B cell (primary cell): ENCODE measurements around the gene WDR82. TPM values are rescaled to one million over a fixed set of nuclear protein-coding genes. Genes with fewer than 3 reads are reported as not detected.

ENCODE experiments used
- ATAC-seq: fragments of 200-7000 bp; cut with Tn5 transposase; one replicate; pipeline ENCODE4 v1.10.0; 2021; ENCODE audit warnings: low read depth, mild to moderate bottlenecking, moderate number of reproducible peaks, moderate library complexity
- CTCF ChIA-PET: fragments of 350-600 bp; sonication (Branson Sonifier 250); formaldehyde crosslinking; loops from one replicate; lab custom pipeline; 2021; ENCODE audit warnings: antibody characterized with exemption, inconsistent platforms; lab: Charles Lee
- POLR2A ChIA-PET: fragments of 350-600 bp; sonication (Branson Sonifier 250); formaldehyde crosslinking; loops from one replicate; lab custom pipeline; 2021; ENCODE audit warnings: antibody characterized with exemption; lab: Charles Lee
- DNase-seq: peaks from one replicate; pipeline ENCODE4 v3.0.0; 2013
- H2AFZ ChIP-seq: 2 replicates; pipeline ENCODE4 v1.6.1; 2012; ENCODE audit warnings: mild to moderate bottlenecking, low read depth, low read length; ENCODE audit not compliant: insufficient read depth, poor library complexity, severe bottlenecking
- H3K27ac ChIP-seq, 2 donors: 1 replicate in 1 of 2; 2 replicates in 1 of 2; pipeline ENCODE4 v1.5.1; 2012 to 2013; ENCODE audit warnings: low read length in 2 of 2, mild to moderate bottlenecking in 2 of 2, moderate library complexity in 1 of 2
- H3K27me3 ChIP-seq, 4 experiments: fragments of 200-600 bp in 1 of 4; sonication (generic) in 1 of 4; replicated peaks in 1 of 4; 1 replicate in 2 of 4; 2 replicates in 2 of 4; pipeline versions ENCODE4 v1.6.1 to v1.7.0; 2013 to 2016; ENCODE audit warnings: low read length in 3 of 4, mild to moderate bottlenecking in 2 of 4, mixed read lengths in 1 of 4, moderate library complexity in 1 of 4; ENCODE audit not compliant: insufficient read depth in 4 of 4, control insufficient read depth in 3 of 4; ENCODE audit errors: control extremely low read depth in 1 of 4
- H3K36me3 ChIP-seq, 2 experiments: replicated peaks in 1 of 2; 1 replicate in 1 of 2; 2 replicates in 1 of 2; pipeline versions ENCODE4 v1.6.1 to v1.7.1; 2013; ENCODE audit warnings: low read length in 1 of 2; ENCODE audit not compliant: insufficient read depth in 2 of 2, control insufficient read depth in 1 of 2; ENCODE audit errors: control extremely low read depth in 1 of 2, extremely low read depth in 1 of 2
- H3K4me1 ChIP-seq, 2 donors: fragments of 200-600 bp in 1 of 2; sonication (generic) in 1 of 2; 1 replicate in 1 of 2; 2 replicates in 1 of 2; pipeline versions ENCODE4 v1.5.1 to v1.6.1; 2013 to 2017; ENCODE audit warnings: low read length in 2 of 2; ENCODE audit not compliant: control insufficient read depth in 2 of 2, insufficient read depth in 2 of 2
- H3K4me2 ChIP-seq: replicated peaks from 2 replicates; pipeline ENCODE3; 2012; ENCODE audit warnings: mild to moderate bottlenecking, low read depth, low read length; ENCODE audit not compliant: poor library complexity, severe bottlenecking
- H3K4me3 ChIP-seq, 5 experiments: fragments of 200-600 bp in 1 of 5; sonication (generic) in 1 of 5; 1 replicate in 3 of 5; 2 replicates in 2 of 5; pipeline versions ENCODE4 v1.5.1 to v1.7.0; 2011 to 2016; ENCODE audit warnings: low read length in 4 of 5, mild to moderate bottlenecking in 4 of 5, low read depth in 2 of 5, control low read depth in 1 of 5, moderate library complexity in 1 of 5; ENCODE audit not compliant: insufficient read depth in 1 of 5; ENCODE audit errors: control extremely low read depth in 1 of 5, extremely low read depth in 1 of 5
- H3K79me2 ChIP-seq: fragments of 200-600 bp; sonication (generic); one replicate; pipeline ENCODE4 v1.6.0; 2016; ENCODE audit warnings: low read length; ENCODE audit not compliant: control insufficient read depth, insufficient read depth
- H3K9ac ChIP-seq: fragments of 200-600 bp; sonication (generic); 2 replicates; pipeline ENCODE4 v1.6.1; 2017; ENCODE audit warnings: mild to moderate bottlenecking, low read length, moderate library complexity
- H3K9me3 ChIP-seq, 3 donors: one replicate each; pipeline versions ENCODE4 v1.6.1 to v1.7.1; 2013; ENCODE audit warnings: low read length in 2 of 3; ENCODE audit not compliant: control insufficient read depth in 2 of 3, insufficient read depth in 1 of 3; ENCODE audit errors: control extremely low read depth in 1 of 3
- H4K20me1 ChIP-seq: 2 replicates; pipeline ENCODE4 v1.6.0; 2012; ENCODE audit warnings: mild to moderate bottlenecking, low read length; ENCODE audit not compliant: insufficient read depth, control insufficient read depth, poor library complexity, severe bottlenecking
- H3K27ac Mint-ChIP-seq: one replicate; pipeline ENCODE4 v1.8.0; 2021; ENCODE audit warnings: mixed read lengths
- H3K27me3 Mint-ChIP-seq: one replicate; pipeline ENCODE4 v1.8.0; 2021; ENCODE audit warnings: mixed read lengths
- H3K4me1 Mint-ChIP-seq: one replicate; pipeline ENCODE4 v1.8.0; 2021; ENCODE audit warnings: mixed read lengths
- H3K4me3 Mint-ChIP-seq: one replicate; pipeline ENCODE4 v1.8.0; 2021; ENCODE audit warnings: mixed read lengths
- H3K9me3 Mint-ChIP-seq: one replicate; pipeline ENCODE4 v1.8.0; 2022; ENCODE audit warnings: mixed read lengths; ENCODE audit not compliant: insufficient read depth
- EZH2 ChIP-seq: IDR thresholded peaks from 2 replicates; pipeline ENCODE4 v1.6.1; 2012; ENCODE audit warnings: borderline replicate concordance, low read depth, mild to moderate bottlenecking, moderate library complexity, low read length; ENCODE audit not compliant: insufficient read depth, poor library complexity, severe bottlenecking
- WGBS: methylation state at CpG from one replicate; pipeline ENCODE4 v1.1.5; 2013; ENCODE audit warnings: missing lambda C conversion rate; ENCODE audit not compliant: insufficient coverage; 5-methylcytosine and 5-hydroxymethylcytosine counted together
- intact Hi-C: fragments of 100-400 bp; cut with micrococcal nuclease; formaldehyde crosslinking; loops from one replicate; pipeline ENCODE4 v1.10.0; 2022
- polyA plus RNA-seq: library from polyadenylated mRNA; depleted of rRNA; stranded (reverse); fragments of >200 nt; gene quantifications from 2 replicates; pipeline ENCODE4 v1.2.3, GENCODE V29; 2012
- total RNA-seq, 2 donors: library from RNA; stranded (reverse); fragments of 120-200 nt in 1 of 2; gene quantifications; 1 replicate in 1 of 2; 2 replicates in 1 of 2; pipeline versions ENCODE4 v1.2.3 to v1.2.4, GENCODE V29; 2013 to 2022
- TF ChIP-seq, protein P1 (sequence below): fragments of 200-600 bp; IDR thresholded peaks from one replicate; pipeline ENCODE4 v1.8.0; 2022; ENCODE audit warnings: antibody characterized with exemption, mild to moderate bottlenecking

WDR82 gene
- total and polyA plus RNA-seq, 2 donors (not counting 1 experiment from before 2014, with no cell fraction given) = 27.8 to 101 TPM

DNA sequence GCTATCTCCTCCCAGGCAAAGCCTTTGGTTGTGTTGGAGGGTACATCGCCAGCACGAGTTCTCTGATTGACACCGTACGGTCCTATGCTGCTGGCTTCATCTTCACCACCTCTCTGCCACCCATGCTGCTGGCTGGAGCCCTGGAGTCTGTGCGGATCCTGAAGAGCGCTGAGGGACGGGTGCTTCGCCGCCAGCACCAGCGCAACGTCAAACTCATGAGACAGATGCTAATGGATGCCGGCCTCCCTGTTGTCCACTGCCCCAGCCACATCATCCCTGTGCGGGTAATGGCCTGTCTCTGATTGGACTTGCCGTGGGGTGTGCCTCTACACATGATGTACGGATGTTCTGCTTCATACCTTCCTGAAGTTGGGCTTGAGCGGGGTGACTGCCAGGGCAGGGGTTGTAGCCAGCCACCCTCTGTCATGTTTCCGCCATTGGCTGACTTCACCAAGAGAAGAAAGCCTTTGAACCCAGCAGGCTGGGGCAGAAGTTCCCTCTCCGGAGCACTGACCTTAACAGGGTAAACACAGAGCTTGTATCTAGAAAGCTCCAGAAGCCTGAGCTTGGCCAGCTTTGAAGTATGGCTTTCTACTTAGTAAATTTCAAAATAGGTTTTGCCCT lies 67.1 kb downstream of the WDR82 start:
- H4K20me1 ChIP-seq = no peaks in the 10 kb centered on the region
- H2AFZ ChIP-seq = no peak overlapping the region
- H3K9me3 Mint-ChIP-seq = no peaks in the 10 kb centered on the region
- ATAC-seq (no peak), DNase-seq (no peak)
- H3K27me3 ChIP-seq = no peaks in the 10 kb centered on the region
- H3K9ac ChIP-seq = no peak overlapping the region
- no peaks in the 10 kb centered on the region for H3K27me3 Mint-ChIP-seq
- H3K4me1 Mint-ChIP-seq = peaks cover under 1% of the 10 kb centered on the region
- peaks cover 0 to 83% of the 10 kb centered on the region in 2 experiments for H3K36me3 ChIP-seq
- CTCF ChIA-PET = interaction anchor here (0.7 to 5.3 kb wide), 3 partner anchors 9 to 72 kb away, joined by 3 to 36 read pairs (median 3); no protein-coding TSS in a partner anchor
- H3K9me3 ChIP-seq = no peaks in the 10 kb centered on the region
- no peak overlapping the region for H3K4me3 Mint-ChIP-seq
- no peak overlapping the region for H3K4me2 ChIP-seq
- H3K4me1 ChIP-seq = peaks cover 0 to 1% of the 10 kb centered on the region in 2 donors
- POLR2A ChIA-PET = no interaction called here
- TF ChIP-seq, protein P1, sequence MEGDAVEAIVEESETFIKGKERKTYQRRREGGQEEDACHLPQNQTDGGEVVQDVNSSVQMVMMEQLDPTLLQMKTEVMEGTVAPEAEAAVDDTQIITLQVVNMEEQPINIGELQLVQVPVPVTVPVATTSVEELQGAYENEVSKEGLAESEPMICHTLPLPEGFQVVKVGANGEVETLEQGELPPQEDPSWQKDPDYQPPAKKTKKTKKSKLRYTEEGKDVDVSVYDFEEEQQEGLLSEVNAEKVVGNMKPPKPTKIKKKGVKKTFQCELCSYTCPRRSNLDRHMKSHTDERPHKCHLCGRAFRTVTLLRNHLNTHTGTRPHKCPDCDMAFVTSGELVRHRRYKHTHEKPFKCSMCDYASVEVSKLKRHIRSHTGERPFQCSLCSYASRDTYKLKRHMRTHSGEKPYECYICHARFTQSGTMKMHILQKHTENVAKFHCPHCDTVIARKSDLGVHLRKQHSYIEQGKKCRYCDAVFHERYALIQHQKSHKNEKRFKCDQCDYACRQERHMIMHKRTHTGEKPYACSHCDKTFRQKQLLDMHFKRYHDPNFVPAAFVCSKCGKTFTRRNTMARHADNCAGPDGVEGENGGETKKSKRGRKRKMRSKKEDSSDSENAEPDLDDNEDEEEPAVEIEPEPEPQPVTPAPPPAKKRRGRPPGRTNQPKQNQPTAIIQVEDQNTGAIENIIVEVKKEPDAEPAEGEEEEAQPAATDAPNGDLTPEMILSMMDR = no peak
- no peak for TF ChIP-seq EZH2
- no peak overlapping the region for H3K4me3 ChIP-seq
- H3K27ac Mint-ChIP-seq = no peak overlapping the region
- no peak overlapping the region for H3K27ac ChIP-seq
- H3K79me2 ChIP-seq = no peaks in the 10 kb centered on the region
- WGBS = 96% methylated on average over 18 of the region's 18 CpGs
- intact Hi-C loops = no loop called here

DNA sequence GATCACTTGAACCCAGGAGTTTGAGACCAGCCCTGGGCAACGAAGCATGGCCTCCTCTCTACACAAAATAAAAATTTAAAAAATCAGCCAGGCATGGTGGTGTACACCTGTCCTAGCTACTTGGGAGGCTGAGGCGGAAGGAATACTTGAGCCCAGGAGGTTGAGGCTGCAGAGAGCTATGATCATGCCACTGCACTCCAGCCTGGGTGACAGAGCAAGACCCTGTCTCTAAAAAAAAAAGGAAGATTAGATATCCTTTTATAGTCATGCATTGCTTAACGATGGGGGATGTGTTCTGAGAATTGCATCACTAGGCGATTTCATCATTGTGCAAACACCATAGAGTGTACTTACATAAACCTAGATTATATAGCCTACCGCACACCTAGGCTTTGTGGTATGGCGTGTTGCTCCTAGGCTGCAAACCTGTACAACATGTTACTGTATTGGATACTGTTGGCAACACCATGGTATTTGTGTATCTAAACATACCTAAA lies 67.9 kb downstream of the WDR82 start:
- Histone ChIP-seq H3K4me3 (no peak overlapping the region), H3K27ac (no peak overlapping the region), H3K79me2 (no peaks in the 10 kb centered on the region), H3K9ac (no peak overlapping the region), H3K4me1 (no peaks in the 10 kb centered on the region), H3K4me2 (no peak overlapping the region), H3K9me3 (no peaks in the 10 kb centered on the region), H3K27me3 (no peaks in the 10 kb centered on the region), H4K20me1 (no peaks in the 10 kb centered on the region), H2AFZ (no peak overlapping the region), H3K36me3 (peaks cover 0 to 85% of the 10 kb centered on the region in 2 experiments)
- H3K4me1 Mint-ChIP-seq = no peaks in the 10 kb centered on the region
- intact Hi-C loops = no loop called here
- DNase-seq (no peak), ATAC-seq (no peak)
- no peak for TF ChIP-seq EZH2
- TF ChIP-seq, protein P1 = no peak
- no peaks in the 10 kb centered on the region for H3K9me3 Mint-ChIP-seq
- 90% methylated on average over 1 of the region's 6 CpGs for WGBS
- no peaks in the 10 kb centered on the region for H3K27me3 Mint-ChIP-seq
- POLR2A ChIA-PET = interaction anchor here (0.6 kb wide), 1 partner anchor 9 kb away, joined by 12 read pairs; no protein-coding TSS in a partner anchor
- CTCF ChIA-PET = interaction anchor here (1.6 to 5.3 kb wide), 2 partner anchors 10 to 15 kb away, joined by 3 to 36 read pairs; no protein-coding TSS in a partner anchor
- no peak overlapping the region for H3K27ac Mint-ChIP-seq
- H3K4me3 Mint-ChIP-seq = no peak overlapping the region
